Neural progenitor cell (in vitro differentiated cells): ENCODE data around the gene PCSK4. TPM values are rescaled to one million over a fixed set of nuclear protein-coding genes. Genes with fewer than 3 reads are reported as not detected.
A peak's percentile ranks its signal among the peaks of the same experiment; 100 is the strongest.
"Not testable (repeated sequence)": the region's sequence is repeated elsewhere in the genome, so short reads cannot be mapped to it uniquely, and the experiment has no call there.

ENCODE experiments used
- DNase-seq: peaks from one replicate; pipeline ENCODE4 v3.0.0-alpha.2; 2016; ENCODE audit warnings: low spot score
- H2AFZ ChIP-seq: fragments of 200-600 bp; sonication (generic); replicated peaks from 2 replicates; pipeline ENCODE4 v1.6.1; 2016; ENCODE audit warnings: antibody characterized with exemption
- H3F3A ChIP-seq: fragments of 200-600 bp; sonication (generic); 2 replicates; pipeline ENCODE4 v1.6.1; 2016; ENCODE audit warnings: antibody characterized with exemption, low read depth
- H3K27ac ChIP-seq: fragments of 200-600 bp; sonication (generic); 2 replicates; pipeline ENCODE4 v1.5.1; 2016; ENCODE audit warnings: mild to moderate bottlenecking
- H3K27me3 ChIP-seq: fragments of 200-600 bp; sonication (generic); 2 replicates; pipeline ENCODE4 v1.6.1; 2016; ENCODE audit warnings: mild to moderate bottlenecking, moderate library complexity
- H3K36me3 ChIP-seq: fragments of 200-600 bp; sonication (generic); 2 replicates; pipeline ENCODE4 v1.5.1; 2016
- H3K4me1 ChIP-seq: fragments of 200-600 bp; sonication (generic); 2 replicates; pipeline ENCODE4 v1.6.1; 2016; ENCODE audit warnings: mixed run types
- H3K4me2 ChIP-seq: fragments of 200-600 bp; sonication (generic); 2 replicates; pipeline ENCODE4 v1.6.1; 2016
- H3K4me3 ChIP-seq: fragments of 200-600 bp; sonication (generic); 2 replicates; pipeline ENCODE4 v1.5.1; 2016
- H3K79me2 ChIP-seq: fragments of 200-600 bp; sonication (generic); 2 replicates; pipeline ENCODE4 v1.6.1; 2016; ENCODE audit warnings: low read depth
- H3K9ac ChIP-seq: fragments of 200-600 bp; sonication (generic); 2 replicates; pipeline ENCODE4 v1.6.1; 2016
- H3K9me3 ChIP-seq: fragments of 200-600 bp; sonication (generic); 2 replicates; pipeline ENCODE4 v1.5.1; 2016; ENCODE audit warnings: low read depth
- H4K20me1 ChIP-seq: fragments of 200-600 bp; sonication (generic); 2 replicates; pipeline ENCODE4 v1.6.1; 2016; ENCODE audit warnings: low read depth
- H3K27ac Mint-ChIP-seq: 3 replicates; pipeline ENCODE4 v1.8.0; 2021; ENCODE audit warnings: mixed read lengths
- H3K27me3 Mint-ChIP-seq: 2 replicates; pipeline ENCODE4 v1.8.0; 2022; ENCODE audit warnings: low read depth, mild to moderate bottlenecking, inconsistent platforms, moderate library complexity, mixed read lengths; ENCODE audit not compliant: insufficient read depth
- H3K36me3 Mint-ChIP-seq: 3 replicates; pipeline ENCODE4 v1.8.0; 2021; ENCODE audit warnings: mixed read lengths
- H3K4me1 Mint-ChIP-seq: 3 replicates; pipeline ENCODE4 v1.8.0; 2021; ENCODE audit warnings: mixed read lengths
- H3K4me3 Mint-ChIP-seq: 3 replicates; pipeline ENCODE4 v1.8.0; 2021; ENCODE audit warnings: mild to moderate bottlenecking, moderate library complexity, mixed read lengths
- H3K9me3 Mint-ChIP-seq: 3 replicates; pipeline ENCODE4 v1.8.0; 2020; ENCODE audit warnings: mixed read lengths
- CTCF ChIP-seq: fragments of 200-600 bp; sonication (generic); IDR thresholded peaks from 2 replicates; pipeline ENCODE4 v1.5.1; 2017; ENCODE audit warnings: antibody characterized with exemption, mild to moderate bottlenecking
- EZH2 ChIP-seq: fragments of 200-600 bp; sonication (generic); IDR thresholded peaks from 2 replicates; pipeline ENCODE4 v1.6.1; 2017; ENCODE audit warnings: antibody characterized with exemption, mild to moderate bottlenecking, moderate library complexity
- EZH2phosphoT487 ChIP-seq: fragments of 200-600 bp; sonication (generic); IDR thresholded peaks from 2 replicates; pipeline ENCODE4 v1.6.1; 2017; ENCODE audit warnings: antibody characterized with exemption
- total RNA-seq: library from RNA; depleted of rRNA; stranded (reverse); fragments of >200 nt; gene quantifications from 2 replicates; pipeline ENCODE4 v1.2.3, GENCODE V29; 2015; ENCODE audit warnings: low replicate concordance

PCSK4 gene
- total RNA-seq, 1 donor from 2014 or later: 3.6 TPM

GRCh38 chr19:1503089-1503924 is 13.2 kb upstream of the PCSK4 start:
- Histone ChIP-seq H3K79me2 (no peaks in the 10 kb centered on the region), H3K4me2 (peak overlapping the region; percentile 41), H3F3A (peaks cover 16% of the 10 kb centered on the region), H3K27me3 (peaks cover 41% of the 10 kb centered on the region), H3K9ac (no peak overlapping the region), H3K4me3 (no peak overlapping the region), H3K36me3 (no peaks in the 10 kb centered on the region), H2AFZ (peak overlapping the region; percentile 8), H3K4me1 (no peaks in the 10 kb centered on the region), H4K20me1 (no peaks in the 10 kb centered on the region), H3K27ac (no peak overlapping the region), H3K9me3 (peaks cover 6% of the 10 kb centered on the region)
- H3K27ac Mint-ChIP-seq: no peak overlapping the region
- TF ChIP-seq EZH2phosphoT487 (no peak), CTCF (peak; percentile 79)
- peak; percentile 86 for DNase-seq
- H3K4me3 Mint-ChIP-seq: no peak overlapping the region
- H3K4me1 Mint-ChIP-seq: peaks cover 15% of the 10 kb centered on the region
- peaks cover 10% of the 10 kb centered on the region for H3K27me3 Mint-ChIP-seq
- H3K36me3 Mint-ChIP-seq: no peaks in the 10 kb centered on the region
- H3K9me3 Mint-ChIP-seq: peaks cover 9% of the 10 kb centered on the region

GRCh38 chr19:1502433-1503088 is 12.4 kb upstream of the PCSK4 start:
- H3K4me3 ChIP-seq: no peak overlapping the region

GRCh38 chr19:1501200-1501595 is 11.0 kb upstream of the PCSK4 start:
- peaks cover 41% of the 10 kb centered on the region for H3K27me3 ChIP-seq
- no peak overlapping the region for H2AFZ ChIP-seq
- Mint-ChIP-seq H3K27ac (no peak overlapping the region), H3K4me3 (peak overlapping the region; percentile 58), H3K36me3 (peaks cover 1% of the 10 kb centered on the region), H3K4me1 (peaks cover 17% of the 10 kb centered on the region), H3K27me3 (peaks cover 20% of the 10 kb centered on the region), H3K9me3 (peaks cover 8% of the 10 kb centered on the region)
- H4K20me1 ChIP-seq: no peaks in the 10 kb centered on the region
- no peak overlapping the region for H3K4me2 ChIP-seq
- H3F3A ChIP-seq: peaks cover 17% of the 10 kb centered on the region
- no peak for DNase-seq
- no peaks in the 10 kb centered on the region for H3K79me2 ChIP-seq
- H3K4me3 ChIP-seq: no peak overlapping the region
- peaks cover 3% of the 10 kb centered on the region for H3K4me1 ChIP-seq
- H3K27ac ChIP-seq: no peak overlapping the region
- peaks cover 6% of the 10 kb centered on the region for H3K9me3 ChIP-seq
- no peaks in the 10 kb centered on the region for H3K36me3 ChIP-seq
- TF ChIP-seq EZH2phosphoT487 (no peak), CTCF (no peak), EZH2 (no peak)
- H3K9ac ChIP-seq: no peak overlapping the region

More at GRCh38 chr19:1502433-1503088, 12.4 kb upstream of the PCSK4 start:
- H2AFZ ChIP-seq: no peak overlapping the region
- no peak overlapping the region for H3K27ac ChIP-seq
- Mint-ChIP-seq H3K27me3 (peaks cover 14% of the 10 kb centered on the region), H3K9me3 (peaks cover 9% of the 10 kb centered on the region), H3K27ac (no peak overlapping the region), H3K36me3 (no peaks in the 10 kb centered on the region), H3K4me1 (peaks cover 14% of the 10 kb centered on the region), H3K4me3 (peak overlapping the region; percentile 31)
- peaks cover 17% of the 10 kb centered on the region for H3F3A ChIP-seq
- no peaks in the 10 kb centered on the region for H3K79me2 ChIP-seq
- H3K9me3 ChIP-seq: peaks cover 6% of the 10 kb centered on the region
- no peaks in the 10 kb centered on the region for H4K20me1 ChIP-seq
- no peaks in the 10 kb centered on the region for H3K36me3 ChIP-seq
- H3K9ac ChIP-seq: no peak overlapping the region
- H3K27me3 ChIP-seq: peaks cover 41% of the 10 kb centered on the region
- H3K4me2 ChIP-seq: peak overlapping the region; percentile 41
- no peak for DNase-seq
- peaks cover 3% of the 10 kb centered on the region for H3K4me1 ChIP-seq
- TF ChIP-seq EZH2phosphoT487: no peak
- TF ChIP-seq CTCF: no peak
- TF ChIP-seq EZH2: no peak

- not testable (repeated sequence) for H3K36me3 Mint-ChIP-seq, DNase-seq, H3K9me3 Mint-ChIP-seq, H3K27ac Mint-ChIP-seq, H3K9me3 ChIP-seq, H3K4me1 ChIP-seq, H3K4me3 ChIP-seq, H3K4me2 ChIP-seq, H3K79me2 ChIP-seq, H3K27ac ChIP-seq, H2AFZ ChIP-seq, H3K4me3 Mint-ChIP-seq, H4K20me1 ChIP-seq, H3K36me3 ChIP-seq, H3K9ac ChIP-seq
- peaks cover 27% of the 10 kb centered on the region for H3K27me3 ChIP-seq
- Mint-ChIP-seq H3K4me1 (peaks cover 10% of the 10 kb centered on the region), H3K27me3 (peaks cover 15% of the 10 kb centered on the region)
- peaks cover 19% of the 10 kb centered on the region for H3F3A ChIP-seq
Measured at GRCh38 chr19:1499231-1499630, 9.1 kb upstream of the PCSK4 start.
